Kidney epithelial cell (primary cell): ENCODE data around the gene TMEM92. TPM values are rescaled to one million over a fixed set of nuclear protein-coding genes. Genes with fewer than 3 reads are reported as not detected.
"Not testable (repeated sequence)": the region's sequence is repeated elsewhere in the genome, so short reads cannot be mapped to it uniquely, and the experiment has no call there.

Experiments used
- DNase-seq: peaks from one replicate; pipeline ENCODE4 v3.0.0-alpha.2; 2010; ENCODE audit warnings: low read depth
- H3K27me3 ChIP-seq: 2 replicates; pipeline ENCODE4 v1.6.0; 2011; ENCODE audit warnings: low read length; ENCODE audit not compliant: control insufficient read depth, insufficient read depth
- H3K36me3 ChIP-seq: 2 replicates; pipeline ENCODE4 v1.5.1; 2011; ENCODE audit warnings: low read length; ENCODE audit not compliant: control insufficient read depth, insufficient read depth
- H3K4me3 ChIP-seq: 2 replicates; pipeline ENCODE4 v1.5.1; 2011; ENCODE audit warnings: low read depth, mild to moderate bottlenecking, control low read depth, low read length
- total RNA-seq: library from RNA; depleted of rRNA; stranded (reverse); fragments of >200 nt; gene quantifications from 2 replicates; pipeline ENCODE4 v1.2.3, GENCODE V29; 2015
- TF ChIP-seq, protein P1 (sequence below): IDR thresholded peaks from 2 replicates; pipeline ENCODE4 v1.5.1; 2011; ENCODE audit warnings: mild to moderate bottlenecking, moderate library complexity, low read length, control low read depth, inconsistent platforms; ENCODE audit not compliant: insufficient read depth, poor library complexity, severe bottlenecking

TMEM92 gene
- total RNA-seq, 1 donor from 2014 or later, result 1.5 TPM

DNA sequence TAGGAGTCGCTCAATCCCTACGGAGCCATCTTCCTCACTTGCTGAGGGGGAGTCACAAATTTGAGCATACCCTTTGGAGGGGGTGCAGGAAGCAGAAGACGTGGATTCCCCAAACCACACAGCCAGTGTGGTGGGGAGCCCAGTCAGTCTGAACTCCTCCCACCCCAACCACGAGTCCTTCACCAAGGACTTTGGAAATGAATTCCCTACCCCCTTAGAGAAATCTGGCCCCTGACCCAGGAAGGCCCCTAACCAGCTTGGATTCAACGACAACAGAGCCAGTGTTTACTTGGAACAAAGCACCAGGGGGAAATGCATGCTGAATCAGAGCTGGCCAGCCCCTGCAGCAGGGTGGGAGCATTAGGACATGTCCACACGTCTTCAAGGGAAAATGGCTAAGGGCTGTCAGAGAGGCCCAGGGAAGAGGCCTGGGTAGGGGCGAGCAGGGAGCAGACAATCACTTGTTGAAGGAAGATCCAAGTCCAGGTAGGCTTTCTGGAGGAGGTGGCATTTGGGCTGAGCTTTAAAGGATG is 5.5 kb upstream of the TMEM92 start:
- Histone ChIP-seq H3K36me3 (no peaks in the 10 kb centered on the region), H3K27me3 (no peaks in the 10 kb centered on the region), H3K4me3 (no peak overlapping the region)
- no peak for DNase-seq
- TF ChIP-seq, protein P1, sequence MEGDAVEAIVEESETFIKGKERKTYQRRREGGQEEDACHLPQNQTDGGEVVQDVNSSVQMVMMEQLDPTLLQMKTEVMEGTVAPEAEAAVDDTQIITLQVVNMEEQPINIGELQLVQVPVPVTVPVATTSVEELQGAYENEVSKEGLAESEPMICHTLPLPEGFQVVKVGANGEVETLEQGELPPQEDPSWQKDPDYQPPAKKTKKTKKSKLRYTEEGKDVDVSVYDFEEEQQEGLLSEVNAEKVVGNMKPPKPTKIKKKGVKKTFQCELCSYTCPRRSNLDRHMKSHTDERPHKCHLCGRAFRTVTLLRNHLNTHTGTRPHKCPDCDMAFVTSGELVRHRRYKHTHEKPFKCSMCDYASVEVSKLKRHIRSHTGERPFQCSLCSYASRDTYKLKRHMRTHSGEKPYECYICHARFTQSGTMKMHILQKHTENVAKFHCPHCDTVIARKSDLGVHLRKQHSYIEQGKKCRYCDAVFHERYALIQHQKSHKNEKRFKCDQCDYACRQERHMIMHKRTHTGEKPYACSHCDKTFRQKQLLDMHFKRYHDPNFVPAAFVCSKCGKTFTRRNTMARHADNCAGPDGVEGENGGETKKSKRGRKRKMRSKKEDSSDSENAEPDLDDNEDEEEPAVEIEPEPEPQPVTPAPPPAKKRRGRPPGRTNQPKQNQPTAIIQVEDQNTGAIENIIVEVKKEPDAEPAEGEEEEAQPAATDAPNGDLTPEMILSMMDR, result no peak

DNA sequence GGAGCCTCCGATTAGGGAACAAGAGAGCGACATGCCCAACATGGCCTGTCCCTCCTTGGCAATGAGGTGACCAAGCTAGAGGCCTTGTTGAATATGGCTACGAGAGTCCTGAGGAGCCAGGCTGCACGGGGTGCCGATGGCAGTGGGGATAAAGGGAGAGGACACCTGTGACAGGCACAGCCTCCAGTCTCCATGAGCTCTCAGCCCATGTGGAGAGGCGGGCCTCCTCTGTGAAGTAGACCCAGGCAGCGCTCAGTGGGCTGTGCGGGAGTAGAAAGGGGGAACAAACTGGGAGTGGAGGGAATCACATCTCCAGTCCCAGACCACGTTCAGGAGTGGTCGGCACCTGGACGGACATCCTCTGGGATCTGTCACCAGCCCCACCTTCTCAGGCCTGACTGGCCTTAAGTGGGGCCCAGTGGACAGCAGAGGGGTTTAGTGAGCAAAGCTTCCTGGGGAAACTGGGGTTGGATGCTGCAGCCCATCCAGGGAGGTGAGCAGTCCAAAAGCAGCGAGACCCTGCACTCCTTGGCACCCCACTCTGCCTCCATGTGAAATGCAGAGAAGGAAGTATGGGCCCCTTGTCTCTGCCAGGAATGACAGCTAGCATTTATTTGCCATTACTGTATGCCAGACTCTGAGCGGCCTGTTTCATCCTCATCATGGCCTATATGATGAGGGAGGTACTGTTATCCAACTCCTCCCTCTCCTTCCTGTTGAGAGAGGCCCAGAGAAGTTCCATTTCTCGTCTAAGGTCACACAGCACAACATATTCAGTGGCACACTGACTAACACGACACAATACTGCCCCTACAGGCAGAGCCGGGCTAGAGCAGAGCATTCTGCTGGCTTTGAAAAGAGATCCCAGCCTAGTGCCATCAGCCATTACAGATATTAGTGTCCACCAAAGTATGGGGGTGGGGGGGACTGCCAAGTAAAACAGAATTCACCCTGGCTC is 4.5 kb upstream of the TMEM92 start:
- no peaks in the 10 kb centered on the region for H3K27me3 ChIP-seq
- no peaks in the 10 kb centered on the region for H3K36me3 ChIP-seq
- TF ChIP-seq, protein P1, result peak; percentile 81
- DNase-seq, result no peak
- H3K4me3 ChIP-seq, result no peak overlapping the region

DNA sequence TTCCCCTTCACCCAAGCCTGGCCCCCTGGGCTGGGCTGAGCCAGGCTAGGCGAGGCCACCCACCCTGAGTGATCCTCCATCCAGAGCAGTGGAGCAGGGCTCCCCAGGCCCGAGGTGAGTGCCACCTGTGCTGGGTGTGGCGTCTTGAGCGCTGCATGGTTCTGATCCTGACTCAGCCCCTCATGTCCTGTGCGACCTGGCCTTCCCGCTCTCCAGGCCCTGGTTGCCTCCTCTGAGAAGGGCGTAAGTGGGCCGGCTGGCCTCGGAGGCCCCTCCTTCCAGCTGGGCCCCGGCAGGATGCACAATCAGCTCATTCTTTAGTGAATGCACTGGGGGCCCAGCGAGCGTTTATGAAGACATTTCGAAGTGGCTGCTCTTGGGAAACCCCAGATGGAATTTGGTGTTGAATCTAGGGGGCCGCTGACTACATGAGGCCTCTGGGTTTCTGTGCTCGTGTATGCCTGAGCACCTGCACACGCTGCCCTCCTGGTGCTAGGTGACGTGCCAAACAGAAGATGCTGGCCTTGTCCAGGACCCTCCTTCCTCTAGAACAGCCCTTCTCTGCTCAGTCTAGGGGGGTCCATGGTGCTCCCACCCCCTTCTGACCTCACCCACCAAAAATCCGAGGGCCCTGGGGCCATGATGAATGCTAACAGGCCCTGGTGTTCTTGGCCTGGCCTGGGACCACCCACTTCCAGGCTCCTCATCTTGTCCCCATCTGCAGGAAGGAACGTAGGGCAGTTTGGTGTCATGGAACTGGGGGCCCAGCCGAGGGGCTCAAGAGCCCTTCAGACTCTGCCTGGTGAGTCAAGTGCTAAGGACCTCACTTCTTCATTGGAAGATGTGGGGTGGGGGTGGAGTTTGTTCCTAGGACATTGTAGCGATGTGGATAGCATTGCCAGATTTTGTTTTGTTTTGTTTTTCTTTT is 3.6 kb upstream of the TMEM92 start:
- Histone ChIP-seq H3K36me3 (no peaks in the 10 kb centered on the region), H3K4me3 (no peak overlapping the region), H3K27me3 (no peaks in the 10 kb centered on the region)
- DNase-seq, result no peak
- TF ChIP-seq, protein P1, result no peak

DNA sequence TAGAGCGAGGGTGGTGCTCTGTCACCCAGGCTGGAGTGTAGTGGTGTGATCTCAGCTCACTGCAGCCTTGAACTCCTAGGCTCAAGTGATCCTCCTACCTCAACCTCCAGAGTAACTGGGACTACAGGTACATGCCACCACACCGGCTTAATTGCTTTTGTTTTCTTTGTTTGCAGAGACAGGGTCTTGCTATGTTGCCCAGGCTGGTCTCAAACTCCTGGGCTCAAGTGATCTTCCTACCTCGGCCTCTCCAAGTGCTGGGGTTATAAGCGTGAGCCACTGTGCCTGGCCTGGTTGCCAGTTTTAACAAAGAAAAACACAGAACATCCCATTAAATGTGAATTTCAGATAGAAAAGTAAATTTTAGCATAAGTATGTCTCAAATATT is 2.9 kb upstream of the TMEM92 start:
- not testable (repeated sequence) for H3K36me3 ChIP-seq, H3K27me3 ChIP-seq, DNase-seq, H3K4me3 ChIP-seq

DNA sequence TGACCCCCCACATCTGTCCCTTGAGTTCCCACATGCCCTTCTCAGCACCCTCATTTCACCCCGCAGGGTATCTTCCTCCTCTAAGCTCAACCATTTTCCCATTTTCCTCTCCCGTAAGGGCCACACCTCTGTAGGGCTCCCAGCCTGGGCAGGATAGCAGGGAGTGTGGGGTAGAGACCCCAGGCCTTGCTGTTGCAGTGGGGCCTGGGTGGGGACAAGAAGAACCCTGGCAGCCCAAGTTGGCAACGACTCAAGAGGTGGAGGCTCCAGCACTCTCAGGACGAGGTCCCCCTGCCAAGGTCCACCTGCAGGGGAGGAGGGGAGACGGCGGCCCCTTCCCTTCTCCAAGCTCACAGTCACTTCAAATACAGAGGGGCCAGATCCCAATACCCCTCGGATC is 2.0 kb upstream of the TMEM92 start:
- Histone ChIP-seq H3K27me3 (no peaks in the 10 kb centered on the region), H3K36me3 (no peaks in the 10 kb centered on the region), H3K4me3 (peak overlapping the region; percentile 48)
- TF ChIP-seq, protein P1, result no peak
- no peak for DNase-seq
